GM19193 (cell line): ENCODE measurements around the gene ZNF263.

Experiments
- POLR2A ChIP-seq: IDR thresholded peaks from 4 replicates; pipeline ENCODE4 v1.6.1; 2011; ENCODE audit not compliant: insufficient read depth, insufficient read length; ENCODE audit errors: extremely low read depth

Gene ZNF263

GRCh38 chr16:3256866-3257465 is 26.3 kb upstream of the ZNF263 start:
- TF ChIP-seq POLR2A = no peak

- TF ChIP-seq POLR2A = no peak
Observed at GRCh38 chr16:3259836-3260235, 23.5 kb upstream of the ZNF263 start.

GRCh38 chr16:3262517-3262916 is 20.8 kb upstream of the ZNF263 start:
- TF ChIP-seq POLR2A = no peak

GRCh38 chr16:3264137-3265036 is 18.9 kb upstream of the ZNF263 start:
- TF ChIP-seq POLR2A = peak; percentile 87

GRCh38 chr16:3266873-3267537 is 16.3 kb upstream of the ZNF263 start:
- TF ChIP-seq POLR2A = no peak

- no peak for TF ChIP-seq POLR2A
Observed at GRCh38 chr16:3268294-3268693, 15.0 kb upstream of the ZNF263 start.

GRCh38 chr16:3274490-3274889 is 8.8 kb upstream of the ZNF263 start:
- TF ChIP-seq POLR2A = no peak

GRCh38 chr16:3274947-3275346 is 8.3 kb upstream of the ZNF263 start:
- TF ChIP-seq POLR2A = no peak

- no peak for TF ChIP-seq POLR2A
Observed at GRCh38 chr16:3276679-3277078, 6.6 kb upstream of the ZNF263 start.

GRCh38 chr16:3281222-3281820 is 2.0 kb upstream of the ZNF263 start:
- TF ChIP-seq POLR2A = no peak

- no peak for TF ChIP-seq POLR2A
Observed at GRCh38 chr16:3282103-3282729, 1.1 kb upstream of the ZNF263 start.

- TF ChIP-seq POLR2A = no peak
Observed at GRCh38 chr16:3283543-3284447, 504 bp downstream of the ZNF263 start.

GRCh38 chr16:3285131-3285530 is 1.8 kb downstream of the ZNF263 start:
- no peak for TF ChIP-seq POLR2A
